ENCODE measurements around the gene CLDN6.

Gene CLDN6

DNA sequence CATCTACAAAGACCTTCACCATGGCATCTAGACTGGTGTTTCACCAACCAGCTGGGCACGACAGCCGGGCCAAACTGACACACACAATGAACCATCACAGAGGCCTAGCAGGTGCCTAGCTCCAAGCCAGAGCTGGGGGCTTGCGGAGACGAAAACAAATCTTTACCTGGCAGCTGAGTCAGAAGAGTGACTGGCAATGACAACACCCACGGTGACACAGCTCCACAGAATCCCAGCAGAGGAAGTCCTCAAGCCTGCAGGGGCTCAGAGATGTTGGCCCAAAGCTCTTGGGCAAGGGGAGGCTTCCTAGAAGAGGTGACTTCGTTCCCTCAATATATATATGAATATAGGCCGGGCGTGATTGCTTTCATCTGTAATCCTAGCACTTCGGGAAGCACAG, 33.5 kb upstream of the CLDN6 start:
- DNase-seq (ENCODE audit: low read depth): no peak

DNA sequence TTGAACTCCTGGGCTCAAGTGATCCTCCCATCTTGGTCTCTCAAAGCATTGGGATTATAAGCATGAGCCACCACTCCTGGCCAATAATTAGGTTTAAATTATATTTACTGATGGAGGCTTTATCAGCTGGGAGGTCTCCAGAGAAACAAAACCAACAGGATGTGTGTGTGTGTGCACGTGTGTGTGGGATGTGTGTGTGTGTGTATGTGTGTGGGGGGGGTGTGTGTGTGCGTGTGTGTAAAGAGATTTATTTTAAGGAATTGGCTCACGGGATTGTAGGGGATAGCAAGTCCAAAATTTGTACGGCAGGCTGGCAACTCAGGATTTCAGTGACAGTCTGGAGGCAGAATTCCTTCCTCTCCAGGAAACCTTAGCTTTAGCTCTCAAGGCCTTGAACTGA, 33.0 kb upstream of the CLDN6 start:
- no peak for DNase-seq (ENCODE audit: low read depth)

DNA sequence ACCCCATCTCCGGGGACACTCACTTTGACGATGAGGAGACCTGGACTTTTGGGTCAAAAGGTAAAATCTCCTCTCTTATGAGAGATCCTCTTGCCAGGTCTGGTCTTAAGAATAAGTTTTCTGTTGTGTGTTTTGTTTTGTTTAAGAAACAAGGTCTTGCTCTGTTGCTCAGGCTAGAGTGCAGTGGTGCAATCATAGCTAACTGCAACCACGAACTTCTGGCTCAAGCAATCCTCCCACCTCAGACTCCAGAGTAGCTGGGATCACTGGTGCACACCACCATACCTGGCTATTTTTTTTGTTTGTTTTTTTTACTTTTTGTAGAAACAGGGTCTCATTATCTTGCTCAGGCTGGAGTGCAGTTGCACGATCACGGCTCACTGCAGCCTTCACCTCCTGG, 32.5 kb upstream of the CLDN6 start:
- DNase-seq (ENCODE audit: low read depth): no peak

DNA sequence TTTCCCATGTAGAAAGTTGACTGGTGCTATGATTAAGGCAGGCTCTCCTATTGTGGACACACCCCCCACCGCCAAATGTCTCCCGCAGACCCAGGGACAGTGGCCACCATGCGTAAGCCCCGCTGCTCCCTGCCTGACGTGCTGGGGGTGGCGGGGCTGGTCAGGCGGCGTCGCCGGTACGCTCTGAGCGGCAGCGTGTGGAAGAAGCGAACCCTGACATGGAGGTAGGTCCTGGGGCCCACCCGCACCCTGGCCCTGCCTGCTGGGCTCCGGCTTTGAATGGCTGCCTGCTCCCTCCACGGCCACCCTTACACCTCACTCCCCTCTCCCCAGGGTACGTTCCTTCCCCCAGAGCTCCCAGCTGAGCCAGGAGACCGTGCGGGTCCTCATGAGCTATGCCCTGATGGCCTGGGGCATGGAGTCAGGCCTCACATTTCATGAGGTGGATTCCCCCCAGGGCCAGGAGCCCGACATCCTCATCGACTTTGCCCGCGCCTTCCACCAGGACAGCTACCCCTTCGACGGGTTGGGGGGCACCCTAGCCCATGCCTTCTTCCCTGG, 32.0 kb upstream of the CLDN6 start:
- no peak for DNase-seq (ENCODE audit: low read depth)

DNA sequence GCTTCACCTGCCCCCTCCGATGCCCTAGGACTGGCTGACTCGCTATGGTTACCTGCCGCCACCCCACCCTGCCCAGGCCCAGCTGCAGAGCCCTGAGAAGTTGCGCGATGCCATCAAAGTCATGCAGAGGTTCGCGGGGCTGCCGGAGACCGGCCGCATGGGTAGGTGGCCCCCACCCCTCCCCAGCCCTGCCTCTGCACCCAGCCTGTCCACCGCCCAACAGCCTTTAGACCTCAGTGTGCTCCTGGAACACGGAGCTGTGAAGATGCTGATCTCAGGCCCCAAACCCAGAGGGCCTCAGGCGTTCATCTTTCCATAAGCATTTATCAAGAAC, 29.4 kb upstream of the CLDN6 start:
- DNase-seq (ENCODE audit: low read depth): no peak

DNA sequence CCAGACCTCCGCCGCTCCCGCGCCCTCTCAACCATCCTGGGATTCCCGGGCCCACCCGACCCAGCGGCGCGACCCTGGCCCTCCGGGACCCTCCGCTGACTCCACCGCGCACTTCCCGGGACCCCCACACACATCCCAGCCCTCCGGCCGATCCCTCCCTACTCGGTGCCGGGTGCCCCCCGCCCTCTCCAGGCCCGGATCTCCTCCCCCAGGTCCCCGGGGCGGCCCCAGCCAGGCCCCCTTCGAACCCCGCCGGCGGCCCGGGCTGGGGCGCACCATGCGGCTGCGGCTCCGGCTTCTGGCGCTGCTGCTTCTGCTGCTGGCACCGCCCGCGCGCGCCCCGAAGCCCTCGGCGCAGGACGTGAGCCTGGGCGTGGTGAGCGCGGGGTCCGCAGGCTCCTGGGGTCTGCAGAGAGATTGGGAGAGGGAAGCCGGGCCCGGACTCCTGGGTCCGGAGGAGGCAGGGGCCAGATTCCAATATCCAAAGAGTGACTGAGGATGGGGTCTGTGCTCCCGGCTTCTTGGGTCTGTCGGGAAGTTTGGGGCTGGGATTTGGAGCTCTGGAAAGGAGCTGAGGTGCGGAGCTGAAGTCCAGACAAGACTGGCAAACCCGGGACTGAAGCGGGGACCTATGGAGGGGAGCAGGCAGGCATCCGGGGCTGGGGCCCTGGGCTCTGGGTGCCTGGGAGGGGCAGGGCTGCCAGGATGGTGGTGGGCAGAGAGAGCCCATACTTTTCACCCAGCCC, 28.8 kb upstream of the CLDN6 start:
- no peak for DNase-seq (ENCODE audit: low read depth)

DNA sequence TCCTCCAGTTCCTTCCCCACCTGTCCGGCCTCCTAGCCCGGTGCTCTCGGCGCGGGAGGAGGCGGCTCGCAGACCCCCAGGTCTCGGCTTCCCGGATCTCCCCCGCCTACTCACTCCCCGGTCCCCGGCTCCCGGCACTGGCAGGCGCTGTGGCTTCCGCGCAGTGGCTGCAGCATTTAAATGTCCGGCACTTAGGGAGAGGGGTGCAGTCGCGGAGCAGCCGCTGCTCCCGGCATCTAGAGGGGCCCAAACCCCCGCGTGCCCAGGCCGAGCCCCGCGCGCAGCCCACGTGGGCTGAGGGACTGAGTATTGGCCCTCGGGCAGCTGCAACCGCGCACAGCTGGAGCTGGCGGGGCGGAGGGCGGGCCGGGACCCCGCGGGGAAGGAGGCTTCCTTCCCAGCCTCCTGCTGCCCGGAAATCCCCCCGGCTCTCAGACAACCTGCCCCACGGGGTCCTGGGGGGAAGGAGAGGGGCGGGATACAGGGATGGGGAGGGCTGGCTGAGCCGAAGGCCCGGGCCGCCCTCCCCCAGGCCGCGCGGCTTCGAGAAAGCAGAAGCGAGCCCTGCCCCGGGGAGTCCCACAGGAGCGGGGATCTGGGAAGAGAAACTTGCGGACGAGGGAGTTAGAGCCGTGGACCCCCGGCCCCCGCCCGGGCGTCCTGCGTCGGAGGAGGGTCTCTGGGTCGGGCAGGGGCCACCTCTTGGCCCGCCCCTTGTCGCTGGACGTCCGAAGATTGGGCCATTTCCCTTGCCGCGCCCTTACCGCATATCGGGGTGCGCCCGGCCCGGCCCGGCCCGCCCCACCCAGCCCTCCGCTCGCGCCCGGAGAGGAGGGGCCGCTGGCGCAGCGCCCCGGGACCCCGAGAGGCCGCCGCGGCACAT, 28.0 kb upstream of the CLDN6 start, which contains the start of gene MMP25:
TSS of gene MMP25 (plus strand) at position 804 of the 883 bp plus-strand sequence. CDS start 357 bp downstream, outside the sequence.
- DNase-seq (ENCODE audit: low read depth): no peak

DNA sequence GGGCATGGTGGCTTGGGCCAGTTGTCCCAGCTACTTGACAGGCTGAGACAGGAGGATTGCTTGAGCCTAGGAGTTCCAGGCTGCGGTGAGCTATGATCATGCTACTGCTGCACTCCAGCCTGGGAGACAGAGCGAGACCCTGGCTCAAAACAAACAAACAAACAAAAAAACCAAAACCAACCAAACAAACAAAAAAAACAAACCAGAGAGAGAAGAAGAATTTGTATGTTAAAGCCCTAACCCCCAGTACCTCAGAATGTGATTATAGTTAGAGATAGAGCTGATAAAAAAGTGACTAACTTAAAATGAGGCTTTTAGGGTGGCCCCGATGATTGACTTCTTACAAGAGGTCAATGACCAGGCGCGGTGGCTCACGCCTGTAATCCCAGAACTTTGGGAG, 26.7 kb upstream of the CLDN6 start:
- no peak for DNase-seq (ENCODE audit: low read depth)

DNA sequence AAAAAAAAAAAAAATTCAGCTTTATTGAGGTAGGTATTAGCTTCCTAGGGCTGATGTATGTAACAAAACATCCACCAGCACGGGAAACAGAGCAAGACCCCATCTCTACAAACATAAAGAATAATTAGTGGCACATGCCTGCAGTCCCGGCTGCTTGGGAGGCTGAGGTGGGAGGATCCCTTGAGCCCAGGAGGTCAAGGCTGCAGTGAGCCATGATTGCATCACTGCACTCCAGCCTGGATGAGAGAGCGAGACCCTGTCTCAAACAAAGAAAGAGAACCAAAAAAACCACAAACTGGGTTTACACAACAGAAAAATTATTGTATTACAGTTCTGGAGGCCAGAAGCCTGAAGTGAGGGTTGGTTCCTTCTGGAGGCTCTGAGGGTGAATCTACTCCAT, 24.4 kb upstream of the CLDN6 start:
- no peak for DNase-seq (ENCODE audit: low read depth)

DNA sequence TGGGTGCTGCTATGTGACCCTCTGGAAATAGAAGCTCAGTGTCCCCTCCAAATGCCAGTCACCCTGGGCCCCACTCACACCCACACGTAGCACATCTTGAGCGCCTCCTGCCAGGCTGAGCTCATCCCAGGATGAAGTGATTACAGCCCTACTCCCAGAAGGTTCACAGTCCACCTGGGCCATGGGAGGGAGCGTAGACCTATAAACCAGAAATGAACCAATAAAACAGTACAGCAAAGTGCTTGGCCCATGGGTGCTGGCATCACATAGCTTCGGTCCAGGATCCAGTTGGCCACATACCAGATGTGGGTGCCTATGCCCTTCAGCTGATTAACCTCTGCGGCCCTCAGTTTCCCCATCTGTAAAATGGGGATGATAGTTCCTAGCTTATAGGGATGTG, 20.9 kb upstream of the CLDN6 start:
- no peak for DNase-seq (ENCODE audit: low read depth)

DNA sequence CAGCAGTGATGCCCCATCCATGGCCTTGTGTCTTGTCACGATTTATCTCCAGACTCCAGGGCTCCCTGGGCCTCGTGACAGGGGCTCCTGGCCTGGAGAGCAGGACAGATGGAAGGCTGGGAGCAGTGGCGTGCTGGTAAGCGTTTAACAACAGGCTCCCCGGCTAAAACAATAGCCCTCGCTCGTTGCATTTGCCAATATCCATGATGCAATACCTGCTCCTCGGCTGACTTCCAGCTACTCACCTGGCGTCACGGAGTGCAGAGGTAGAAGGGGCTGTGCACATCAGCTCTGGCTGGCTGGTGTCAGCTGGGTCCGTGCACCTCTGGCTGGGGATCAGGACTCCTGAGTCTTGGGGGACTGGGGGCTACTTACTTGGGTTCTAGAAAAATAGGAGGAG, 20.3 kb upstream of the CLDN6 start:
- no peak for DNase-seq (ENCODE audit: low read depth)

DNA sequence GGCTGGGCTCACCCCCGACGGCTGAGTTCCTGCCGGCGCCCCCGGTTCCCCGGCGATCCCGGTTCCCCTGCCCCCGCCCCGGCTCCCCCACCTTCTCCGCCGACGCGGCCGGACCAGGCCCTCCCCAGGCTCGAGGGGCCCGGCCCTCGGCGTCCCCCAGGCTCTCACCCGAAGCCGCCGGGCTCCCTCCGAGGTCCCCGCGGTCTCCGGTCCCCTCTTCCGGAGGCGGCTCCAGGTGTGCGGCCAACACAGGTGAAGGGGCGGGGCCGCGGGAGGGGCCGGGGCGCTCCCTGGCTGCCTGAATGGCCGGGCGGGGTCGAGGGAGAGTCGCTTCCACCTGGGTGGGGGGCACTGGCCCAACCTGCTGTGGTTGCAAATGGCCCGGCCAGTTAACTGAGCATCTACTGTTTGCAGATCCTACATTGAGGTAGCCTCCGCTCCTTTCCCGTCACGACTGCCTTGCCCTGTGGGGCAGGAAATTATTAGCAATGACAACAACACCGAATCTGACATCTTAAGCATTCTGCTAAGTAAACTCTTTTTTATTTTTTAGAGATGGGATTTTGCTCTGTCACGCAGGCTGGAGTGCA, 18.8 kb upstream of the CLDN6 start, which contains the start of gene BICDL2:
TSS of gene BICDL2 (minus strand) at position 219 of the 590 bp plus-strand sequence. CDS start 1,448 bp downstream, outside the sequence.
- DNase-seq (ENCODE audit: low read depth): no peak

DNA sequence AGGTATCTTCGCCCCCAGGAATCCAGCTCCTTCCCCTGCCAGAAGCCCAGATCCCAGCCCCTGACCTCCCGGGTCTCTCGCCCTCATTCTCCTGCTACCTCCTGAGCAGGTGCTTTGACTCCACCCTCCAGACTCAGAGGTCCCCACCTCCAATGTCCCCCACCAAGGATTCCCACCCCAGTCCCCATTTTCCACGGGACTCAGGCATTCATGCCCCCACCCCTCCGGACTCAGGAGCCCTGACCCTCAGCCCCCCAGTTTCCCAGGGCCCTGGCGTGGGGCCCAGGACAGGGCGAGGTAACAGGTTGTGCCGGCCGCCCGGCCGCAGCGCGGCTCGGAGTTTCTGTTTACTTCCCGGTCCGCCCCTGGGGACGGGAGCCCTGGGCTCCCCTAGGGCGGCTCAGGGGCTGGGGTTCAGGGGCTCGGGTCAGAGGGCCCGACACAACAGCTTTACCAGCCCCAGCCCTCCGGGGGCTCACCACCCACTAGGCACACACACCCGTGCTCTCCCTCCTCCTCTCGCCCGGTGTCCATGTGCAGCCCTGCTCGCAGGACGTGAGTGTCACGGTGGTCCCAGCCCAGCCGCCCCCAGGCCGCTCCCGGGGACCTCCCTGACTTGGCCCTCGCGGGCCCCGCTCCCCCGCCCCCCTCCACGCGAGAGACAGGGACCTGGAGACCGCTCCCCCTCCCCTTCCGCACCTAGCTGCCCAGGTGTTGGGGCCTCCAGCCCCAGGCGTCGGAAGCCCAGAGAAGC, 18.2 kb upstream of the CLDN6 start:
- DNase-seq (ENCODE audit: low read depth): no peak

DNA sequence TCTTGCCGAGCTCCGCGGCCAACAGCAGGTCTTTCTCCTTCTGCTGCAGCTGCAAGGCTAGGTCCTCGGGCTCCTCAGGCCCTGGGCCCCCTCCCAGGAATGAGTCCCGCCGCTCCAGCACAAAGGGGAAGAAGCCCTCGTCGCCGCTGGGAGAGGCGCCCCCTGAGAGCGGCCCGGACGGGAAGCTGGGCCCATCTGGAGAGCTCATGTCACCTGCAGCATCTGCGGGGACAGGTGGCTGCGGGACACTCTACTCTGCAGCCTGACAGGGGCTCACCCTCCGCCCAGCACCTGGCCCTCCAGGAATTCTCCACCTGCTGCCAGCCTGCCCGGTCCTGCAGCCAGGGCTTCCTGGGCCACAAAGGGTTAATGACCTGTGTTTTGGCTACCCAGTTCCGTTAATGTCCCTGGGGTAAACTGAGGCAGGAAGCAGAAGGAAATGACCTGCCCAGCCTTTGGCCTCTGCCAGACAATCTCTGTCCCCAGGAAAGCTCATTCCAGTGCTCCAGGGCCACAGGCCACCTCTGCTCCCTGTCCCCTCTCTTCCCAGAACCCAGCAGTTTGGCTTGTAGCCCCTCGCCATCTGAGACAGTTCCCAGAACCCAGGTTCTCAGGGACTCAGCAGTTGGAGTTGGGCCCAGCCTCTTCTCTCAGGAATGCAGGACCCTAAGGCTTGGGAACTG, 17.4 kb upstream of the CLDN6 start:
- DNase-seq (ENCODE audit: low read depth): no peak

DNA sequence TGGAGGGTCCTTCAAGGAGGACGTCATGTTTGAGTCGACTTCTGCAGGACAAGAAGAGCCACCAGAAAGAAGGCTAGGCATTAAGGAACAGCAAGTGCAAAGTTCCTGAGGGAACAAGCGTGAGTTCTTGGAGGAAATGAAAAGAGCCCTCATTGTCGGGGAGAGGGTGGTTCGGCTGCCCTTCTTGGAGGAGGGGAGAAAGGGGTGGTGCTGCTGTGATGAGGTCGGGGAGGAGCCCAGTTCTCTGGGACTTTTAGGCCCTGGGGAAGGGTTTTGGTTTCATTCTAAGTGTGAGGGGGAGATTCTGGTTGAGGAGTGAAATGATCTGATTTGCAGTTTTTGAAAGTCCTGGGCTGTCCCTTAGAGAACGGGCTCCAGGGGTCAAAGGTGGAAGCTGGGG, 14.6 kb upstream of the CLDN6 start:
- no peak for DNase-seq (ENCODE audit: low read depth)

DNA sequence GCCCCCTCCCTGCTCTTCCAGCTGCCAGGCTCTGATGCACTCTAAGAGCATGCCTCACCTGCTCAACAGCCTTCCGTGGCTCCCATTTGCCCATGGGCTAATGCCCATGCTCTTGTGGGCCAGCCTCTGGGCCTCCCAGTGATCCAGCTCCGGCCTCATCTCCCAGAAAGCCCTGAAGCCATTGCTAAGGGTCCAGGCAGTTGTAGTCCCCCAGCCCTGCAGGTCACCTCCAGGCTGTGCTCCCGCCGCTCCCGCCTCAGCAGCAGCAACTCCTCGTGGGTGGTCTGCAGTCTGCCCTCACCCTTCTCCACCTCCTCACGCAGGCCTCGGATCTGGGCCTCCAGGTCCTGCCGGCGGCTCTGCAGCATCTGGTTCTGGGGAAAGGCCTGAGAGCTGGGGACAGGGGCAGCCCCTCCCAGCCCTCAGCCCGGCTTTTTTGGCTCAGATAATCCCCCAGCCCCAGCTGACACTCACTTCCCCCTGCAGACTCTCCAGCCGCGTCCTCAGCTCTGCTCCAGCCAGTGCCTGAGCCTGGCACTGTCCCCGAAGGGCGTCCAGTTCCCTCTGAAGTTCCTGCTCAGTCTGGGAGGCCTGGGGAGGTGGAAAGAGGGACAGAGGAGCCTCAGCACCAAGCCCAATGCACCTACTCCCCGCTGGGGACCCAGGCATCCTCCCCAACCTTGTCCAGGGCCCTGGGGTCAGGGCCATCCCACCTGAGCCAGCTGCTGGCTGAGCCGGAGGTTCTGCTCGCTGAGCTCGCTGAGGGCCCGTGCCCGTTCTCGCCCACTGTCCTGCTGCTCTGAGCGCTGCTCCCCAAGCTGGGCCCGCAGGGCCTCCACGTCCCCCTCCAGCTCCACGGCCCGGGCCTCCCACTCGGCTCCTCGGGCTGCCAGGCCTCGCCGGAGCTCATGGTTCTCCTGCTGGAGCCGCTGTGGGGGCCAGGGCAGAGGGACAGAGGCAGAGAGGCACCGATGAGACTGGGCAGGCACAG, 12.5 kb upstream of the CLDN6 start:
- DNase-seq (ENCODE audit: low read depth): no peak

DNA sequence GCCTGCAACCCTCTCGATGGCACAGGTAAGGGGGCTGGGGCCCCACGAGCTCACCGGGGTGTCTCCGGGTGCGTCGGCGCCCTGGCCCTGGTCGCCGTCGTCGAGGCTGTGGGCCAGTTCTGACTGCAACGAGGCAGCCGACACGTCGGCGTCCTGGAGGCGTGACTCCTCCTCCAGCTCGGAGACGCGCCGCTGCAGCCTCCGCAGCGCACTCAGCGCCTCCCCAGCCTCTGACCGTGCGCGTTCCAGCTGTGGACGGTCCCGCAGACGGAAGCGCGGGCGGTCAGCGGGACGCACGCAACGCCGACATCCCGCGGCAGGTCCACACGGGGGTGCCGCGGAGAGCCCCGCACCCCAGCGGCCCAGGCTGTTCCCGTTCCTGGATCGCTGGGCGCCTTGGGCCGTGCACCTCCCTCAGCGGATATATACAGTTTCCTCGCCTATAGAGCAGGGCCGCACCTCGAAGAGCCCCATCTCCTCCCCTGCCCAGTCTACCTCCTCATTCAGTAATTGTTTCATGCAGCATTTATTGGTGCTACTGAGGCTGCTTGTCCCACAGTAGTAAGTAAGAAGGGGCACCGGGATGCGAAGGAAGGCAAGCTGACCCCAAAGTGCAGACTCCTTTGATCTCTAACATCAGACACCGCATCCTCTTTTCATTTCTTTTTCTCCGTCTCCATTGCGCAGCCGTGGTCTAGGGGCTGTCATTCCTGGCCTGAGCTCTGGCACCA, 11.7 kb upstream of the CLDN6 start:
- no peak for DNase-seq (ENCODE audit: low read depth)

DNA sequence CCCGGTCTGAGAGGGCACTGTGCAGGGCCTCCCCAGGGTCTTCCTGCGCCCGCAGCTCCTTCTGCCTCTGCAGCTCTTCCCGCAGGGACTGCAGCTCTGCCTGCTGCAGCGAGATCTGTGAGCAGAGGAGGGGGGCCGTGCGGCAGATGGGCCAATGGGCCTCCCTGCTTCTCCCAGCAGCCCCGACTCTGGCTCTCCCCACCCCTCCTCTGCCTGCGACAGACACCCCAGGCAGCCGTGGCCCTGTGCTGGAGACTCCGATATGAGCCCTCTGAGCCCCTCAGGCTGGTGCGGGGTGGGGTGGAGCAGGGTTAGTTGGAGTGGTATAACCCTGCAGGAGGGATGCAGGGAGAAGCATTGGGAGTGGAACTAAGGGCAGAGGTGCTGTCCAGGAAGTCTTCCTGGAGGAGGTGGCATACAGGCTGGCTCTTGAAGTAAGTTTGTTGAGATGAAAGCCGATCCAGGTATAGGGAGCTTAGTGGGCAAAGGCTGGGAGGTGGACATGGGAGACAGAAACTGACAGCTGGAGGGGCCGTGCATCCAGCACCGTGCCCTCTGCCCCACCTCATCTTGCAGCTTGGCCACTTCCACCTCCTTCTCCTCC, 10.8 kb upstream of the CLDN6 start:
- no peak for DNase-seq (ENCODE audit: low read depth)

Data from non-pigmented ciliary epithelial cell (primary cell).